ENCODE data around the gene ALDH4A1.

GRCh38 chr1:18866314-18866713 lies 36.0 kb downstream of the ALDH4A1 start:
- no peak for TF ChIP-seq DNMT1 (IDR thresholded peaks at IDR 0.05)
- TF ChIP-seq HDGF (IDR thresholded peaks at IDR 0.05), result no peak
- TF ChIP-seq NR0B1 (IDR thresholded peaks at IDR 0.05; ENCODE audit: partially characterized antibody), result no peak
- TF ChIP-seq, protein P1, sequence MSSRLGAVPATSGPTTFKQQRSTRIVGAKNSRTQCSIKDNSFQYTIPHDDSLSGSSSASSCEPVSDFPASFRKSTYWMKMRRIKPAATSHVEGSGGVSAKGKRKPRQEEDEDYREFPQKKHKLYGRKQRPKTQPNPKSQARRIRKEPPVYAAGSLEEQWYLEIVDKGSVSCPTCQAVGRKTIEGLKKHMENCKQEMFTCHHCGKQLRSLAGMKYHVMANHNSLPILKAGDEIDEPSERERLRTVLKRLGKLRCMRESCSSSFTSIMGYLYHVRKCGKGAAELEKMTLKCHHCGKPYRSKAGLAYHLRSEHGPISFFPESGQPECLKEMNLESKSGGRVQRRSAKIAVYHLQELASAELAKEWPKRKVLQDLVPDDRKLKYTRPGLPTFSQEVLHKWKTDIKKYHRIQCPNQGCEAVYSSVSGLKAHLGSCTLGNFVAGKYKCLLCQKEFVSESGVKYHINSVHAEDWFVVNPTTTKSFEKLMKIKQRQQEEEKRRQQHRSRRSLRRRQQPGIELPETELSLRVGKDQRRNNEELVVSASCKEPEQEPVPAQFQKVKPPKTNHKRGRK (tag; IDR thresholded peaks at IDR 0.05), result no peak
- TF ChIP-seq SRSF3 (IDR thresholded peaks at IDR 0.05; ENCODE audit: insufficient read depth, low read length), result no peak
- TF ChIP-seq ZNF124 (CRISPR knock-in tag; IDR thresholded peaks at IDR 0.05), result no peak
